HG03575 (cell line): ENCODE results near the gene TBX20.
"Not testable (repeated sequence)": the region's sequence is repeated elsewhere in the genome, so short reads cannot be mapped to it uniquely, and the experiment has no call there.

Experiments used
- ATAC-seq: cut with Tn5 transposase; IDR thresholded peaks from one replicate; pipeline ENCODE4 v1.9.1; 2021; ENCODE audit not compliant: unreplicated experiment, insufficient number of reproducible peaks, low FRiP score; ENCODE audit errors: extremely low read depth

TBX20 gene

DNA sequence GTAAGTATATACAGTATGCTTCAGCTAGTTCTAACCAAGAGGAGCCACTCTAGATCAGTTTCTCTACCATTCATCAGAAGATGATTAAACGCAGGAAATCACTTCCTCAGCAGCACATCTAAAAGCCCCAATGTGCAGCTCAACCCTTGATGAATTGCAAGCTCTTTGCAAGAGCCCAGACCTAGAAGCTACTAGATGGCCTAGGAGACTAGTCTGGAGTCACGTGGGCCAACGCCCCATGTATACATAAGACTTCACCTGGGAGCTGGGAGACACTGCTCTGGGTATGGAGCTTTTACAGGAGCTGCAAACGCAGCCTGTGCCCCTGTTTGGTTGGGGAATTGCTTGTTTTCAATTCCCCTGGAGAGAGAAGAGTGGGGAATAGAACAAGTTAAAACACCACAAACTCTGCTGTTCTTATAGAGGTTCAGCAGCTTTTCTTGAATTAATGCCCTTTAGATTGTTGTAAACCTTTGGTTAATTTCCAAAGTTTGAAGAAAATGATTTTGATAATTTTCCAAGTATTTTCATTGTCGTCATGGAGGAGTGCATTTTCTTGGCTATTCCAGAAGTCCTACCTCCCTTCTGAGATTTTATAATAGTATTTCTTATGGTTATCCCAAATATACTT, 69.9 kb downstream of the TBX20 start:
- ATAC-seq: not testable (repeated sequence)

DNA sequence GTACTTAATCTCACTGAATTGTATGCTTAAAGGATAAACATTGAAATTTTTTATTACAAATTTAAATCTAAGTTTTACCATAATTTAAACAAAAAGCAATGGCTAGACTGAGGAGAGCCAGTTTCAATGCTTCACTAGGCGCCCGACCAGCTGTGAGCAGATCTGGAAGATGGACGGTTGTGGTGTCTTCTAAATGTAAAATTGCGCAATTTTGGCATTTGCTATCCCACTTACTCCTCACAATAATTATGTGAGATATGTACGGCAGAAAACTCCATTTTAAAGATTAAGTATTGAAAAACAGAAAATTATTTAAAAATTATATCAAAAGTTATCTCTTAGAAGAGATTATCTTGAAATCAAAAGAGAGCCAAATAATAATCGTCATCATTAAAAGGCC, 73.2 kb downstream of the TBX20 start:
- not testable (repeated sequence) for ATAC-seq

DNA sequence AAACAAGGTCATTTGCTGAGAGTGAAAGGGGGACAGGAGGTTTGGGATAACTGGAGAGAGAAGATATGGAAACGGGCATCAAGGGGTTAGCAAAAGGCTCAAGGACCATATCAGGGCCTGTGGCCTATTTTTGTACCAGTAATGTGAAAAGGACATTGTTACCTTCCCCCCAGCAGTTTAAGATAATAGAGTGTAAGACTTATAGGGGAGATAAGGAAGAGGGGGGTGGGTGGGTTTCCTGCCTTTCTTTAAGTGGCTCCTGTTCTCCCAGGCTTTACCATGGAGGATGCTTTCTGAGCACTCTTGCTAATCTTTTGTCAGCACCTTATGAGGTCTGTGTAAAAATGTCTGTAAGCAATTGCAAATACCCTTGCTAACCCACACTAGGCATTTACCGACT, 80.7 kb downstream of the TBX20 start:
- not testable (repeated sequence) for ATAC-seq

DNA sequence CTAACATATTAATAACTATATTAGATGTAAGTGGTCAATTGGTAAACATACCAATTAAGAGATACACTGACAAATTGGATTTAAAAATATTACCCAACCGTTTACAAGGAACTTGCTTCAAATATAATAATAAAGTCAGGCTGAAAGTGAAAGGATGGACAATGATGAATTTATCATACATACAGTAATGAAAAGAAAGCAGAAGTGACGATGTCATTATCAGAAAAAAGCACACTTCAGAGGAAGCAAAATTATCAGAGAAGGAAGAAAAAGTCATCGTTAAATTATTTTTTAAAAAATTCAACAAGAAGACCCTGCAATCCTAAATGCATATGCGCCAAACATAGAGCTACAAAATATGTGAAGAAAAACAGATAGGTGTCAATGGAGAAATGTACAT, 81.8 kb downstream of the TBX20 start:
- ATAC-seq: not testable (repeated sequence)

DNA sequence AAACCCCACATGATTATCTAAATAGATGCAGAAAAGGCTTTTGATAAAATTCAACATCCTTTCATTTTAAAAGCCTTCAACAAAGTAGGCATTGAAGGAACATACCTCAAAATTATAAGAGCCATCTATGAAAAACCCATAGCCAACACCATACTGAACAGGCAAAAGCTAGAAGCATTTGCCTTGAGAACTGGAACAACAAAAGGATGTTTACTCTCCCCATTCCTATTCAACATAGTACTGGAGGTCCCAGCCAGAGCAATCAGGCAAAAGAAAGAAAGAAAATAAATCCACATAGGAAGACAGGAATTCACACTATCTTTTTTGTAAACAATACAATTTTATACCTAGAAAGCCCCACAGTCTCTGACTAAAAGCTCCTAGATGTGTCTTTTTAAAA, 86.2 kb downstream of the TBX20 start:
- ATAC-seq: not testable (repeated sequence)

DNA sequence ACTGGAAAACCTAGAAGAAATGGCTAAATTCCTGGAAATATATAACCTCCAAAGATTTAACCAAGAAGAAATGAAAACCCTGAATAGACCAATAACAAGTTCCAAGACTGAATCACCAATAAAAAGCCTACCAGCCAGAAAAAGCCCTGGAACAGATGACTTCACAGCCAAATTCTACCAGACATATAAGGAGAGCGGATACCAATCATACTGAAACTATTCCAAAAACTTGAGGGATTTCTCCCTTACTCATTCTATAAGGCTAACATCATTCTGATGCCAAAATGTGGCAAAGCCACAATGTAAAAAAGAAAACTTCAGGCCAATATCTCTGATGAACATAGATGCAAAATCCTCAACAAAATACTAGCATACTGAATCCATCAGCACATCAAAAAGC, 86.7 kb downstream of the TBX20 start:
- ATAC-seq: not testable (repeated sequence)

DNA sequence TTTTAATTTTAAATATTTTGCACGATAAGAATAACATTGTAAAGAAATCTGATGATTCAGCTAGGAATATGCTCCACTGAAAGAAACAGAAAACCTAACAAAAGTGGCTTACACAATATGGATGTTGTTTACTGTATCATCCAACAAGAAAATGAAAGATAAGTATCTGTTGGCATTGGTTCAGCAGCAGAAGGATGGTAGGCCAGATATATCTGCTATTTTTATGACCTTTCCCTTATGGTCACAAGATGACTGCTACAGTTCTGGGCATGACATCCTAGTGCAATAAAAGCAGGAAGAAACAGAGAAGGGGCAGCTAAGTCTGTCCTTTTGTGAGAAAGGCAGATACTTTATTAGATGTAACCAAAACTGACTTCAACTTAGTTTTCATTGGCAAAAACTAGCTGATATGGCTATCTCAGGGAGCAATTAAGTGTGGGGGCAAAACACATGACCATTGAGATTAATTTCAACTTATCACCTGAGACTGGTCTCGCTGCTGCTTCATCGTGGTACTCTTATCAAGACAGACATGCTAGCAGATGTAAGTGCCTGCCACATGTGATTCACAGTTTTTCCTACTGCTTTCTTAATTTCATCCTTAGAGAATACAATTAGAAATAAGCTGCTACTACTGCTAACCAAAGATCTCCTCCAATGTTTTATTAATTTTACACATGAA, 92.7 kb downstream of the TBX20 start:
- ATAC-seq: not testable (repeated sequence)
